Measurements from ENCODE around the gene NFIA. TPM values are rescaled to one million over a fixed set of nuclear protein-coding genes. Genes with fewer than 3 reads are reported as not detected.

The NFIA gene
- total RNA-seq, result 97.6 TPM
- long read RNA-seq, full-length matches to known transcripts, result 43 of 66 reads
- long read RNA-seq, partial matches to known transcripts, result 9 of 66 reads
- long read RNA-seq, other reads (novel, unspliced or antisense), result 14 of 66 reads

DNA sequence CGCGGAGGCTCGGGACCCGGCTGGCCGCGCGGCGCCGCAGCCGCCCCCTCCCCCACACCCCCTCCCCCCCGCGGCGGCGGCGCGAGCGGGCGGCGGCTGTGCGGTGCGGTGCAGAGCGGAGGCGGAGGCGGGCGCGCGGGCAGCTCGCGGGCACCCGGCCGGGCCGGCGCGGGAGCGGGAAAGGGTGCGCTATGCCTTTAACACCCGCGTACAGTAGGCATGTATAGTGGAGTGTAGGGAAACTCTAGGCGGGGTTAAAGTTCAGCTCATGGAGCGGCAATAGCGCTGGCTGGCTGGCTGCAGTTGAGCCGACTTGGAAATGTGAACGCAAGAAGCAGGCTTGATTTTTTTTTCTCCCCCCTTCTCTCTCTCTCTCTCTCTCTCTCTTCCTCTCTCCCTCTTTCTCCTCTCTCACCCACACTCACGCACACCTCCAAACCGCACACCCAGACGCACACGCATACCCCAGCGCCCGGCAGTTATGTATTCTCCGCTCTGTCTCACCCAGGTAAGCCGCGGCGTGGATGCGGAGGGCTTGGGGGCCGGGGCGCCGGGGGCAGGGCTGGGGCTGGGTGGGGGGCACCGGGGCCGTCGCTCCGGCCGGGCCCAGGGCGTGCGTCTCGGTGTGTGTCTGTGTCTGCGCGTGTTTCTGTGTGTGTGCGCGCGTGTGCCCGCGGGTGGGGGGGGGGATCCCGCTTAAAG, at the start of gene NFIA:
Gene NFIA (plus strand): TSS at position 251 of the 702 bp plus-strand sequence.
- peak; percentile 80 for DNase-seq (ENCODE audit: missing footprints)
- intact Hi-C loops (cut with DNase I), result loop anchor here (5.0 kb wide), 2 partner anchors 170 to 235 kb away; no protein-coding TSS in a partner anchor

GRCh38 chr1:61035880-61036279, 46.5 kb upstream of the NFIA start:
- DNase-seq (ENCODE audit: missing footprints) (no peak), ATAC-seq (no peak)
- intact Hi-C loops (cut with DNase I), result no loop called here

More for the DNA sequence above, at the start of gene NFIA:
- peak; percentile 43 for ATAC-seq

DNA sequence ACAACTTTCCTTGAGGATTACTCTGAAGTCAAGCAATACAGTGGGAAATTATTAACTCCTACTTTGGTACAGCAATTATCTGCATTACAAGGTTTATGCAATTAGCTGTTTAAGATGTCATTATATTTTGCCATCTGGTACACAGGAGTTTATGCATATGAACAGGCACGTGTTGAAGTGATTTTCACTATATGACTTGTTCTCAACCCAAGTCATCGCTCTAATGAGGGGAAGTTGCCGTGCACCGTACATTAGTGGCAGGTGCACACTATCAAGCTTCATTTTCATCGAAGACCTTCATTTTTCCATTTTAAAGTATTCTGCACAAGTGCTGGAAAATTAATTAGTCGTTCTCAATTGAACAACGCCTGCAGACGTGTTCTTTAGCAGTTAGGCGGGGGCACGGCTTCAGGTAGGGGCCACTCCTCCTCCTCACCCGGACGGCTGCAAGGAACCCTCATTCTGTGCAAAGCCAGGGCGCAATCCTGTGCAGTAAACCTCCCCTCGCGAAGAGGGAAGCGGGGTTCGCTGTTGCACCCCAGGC, 39.8 kb upstream of the NFIA start:
- intact Hi-C loops (cut with DNase I), result loop anchor here (1.0 to 5.0 kb wide), 3 partner anchors 72 to 1070 kb away; no protein-coding TSS in a partner anchor
- ATAC-seq (no peak), DNase-seq (ENCODE audit: missing footprints) (no peak)

- DNase-seq (ENCODE audit: missing footprints), result peak; percentile 94
- intact Hi-C loops (cut with DNase I), result loop anchor here (1.0 to 5.0 kb wide), 3 partner anchors 73 to 1071 kb away; no protein-coding TSS in a partner anchor
- peak; percentile 95 for ATAC-seq
Observed at GRCh38 chr1:61043010-61043820, 39.1 kb upstream of the NFIA start.

- ATAC-seq (no peak), DNase-seq (ENCODE audit: missing footprints) (no peak)
- intact Hi-C loops (cut with DNase I), result no loop called here
Observed at GRCh38 chr1:61046434-61046833, 35.9 kb upstream of the NFIA start.

DNA sequence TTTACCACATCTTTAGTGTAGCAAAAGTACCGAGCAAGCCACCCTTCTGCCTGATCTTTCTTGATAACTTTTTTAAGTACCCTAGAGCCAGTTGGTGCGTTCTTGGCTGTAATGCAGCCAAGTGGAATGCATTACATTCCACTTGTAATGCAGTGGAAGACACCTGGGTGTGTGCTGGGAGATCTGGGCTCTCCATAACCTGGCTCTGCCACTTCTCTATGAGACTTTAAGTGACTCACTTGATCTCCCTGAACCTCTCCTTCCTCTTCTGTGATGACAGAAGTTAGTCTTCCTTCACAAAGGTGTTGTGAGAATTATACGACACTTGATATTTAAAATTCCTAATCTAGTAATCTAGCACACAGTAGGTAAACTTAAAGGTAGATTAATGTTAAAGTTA, 35.3 kb upstream of the NFIA start:
- no peak for ATAC-seq
- DNase-seq (ENCODE audit: missing footprints), result no peak
- intact Hi-C loops (cut with DNase I), result no loop called here

GRCh38 chr1:61049850-61050540, 32.4 kb upstream of the NFIA start:
- peak; percentile 85 for ATAC-seq
- peak; percentile 96 for DNase-seq (ENCODE audit: missing footprints)
- intact Hi-C loops (cut with DNase I), result loop anchor here (1.0 to 10.0 kb wide), 8 partner anchors 31 to 802 kb away; partner anchors contain the start of gene PATJ

- DNase-seq (ENCODE audit: missing footprints) (peak; percentile 85), ATAC-seq (peak; percentile 81)
- intact Hi-C loops (cut with DNase I), result loop anchor here (1.0 to 10.0 kb wide), 8 partner anchors 30 to 802 kb away; partner anchors contain the start of gene PATJ
Observed at GRCh38 chr1:61050541-61051442, 31.6 kb upstream of the NFIA start.

GRCh38 chr1:61051443-61051718, 31.0 kb upstream of the NFIA start:
- intact Hi-C loops (cut with DNase I), result loop anchor here (2.0 to 10.0 kb wide), 7 partner anchors 29 to 801 kb away; partner anchors contain the start of gene PATJ
- DNase-seq (ENCODE audit: missing footprints) (no peak), ATAC-seq (no peak)

DNA sequence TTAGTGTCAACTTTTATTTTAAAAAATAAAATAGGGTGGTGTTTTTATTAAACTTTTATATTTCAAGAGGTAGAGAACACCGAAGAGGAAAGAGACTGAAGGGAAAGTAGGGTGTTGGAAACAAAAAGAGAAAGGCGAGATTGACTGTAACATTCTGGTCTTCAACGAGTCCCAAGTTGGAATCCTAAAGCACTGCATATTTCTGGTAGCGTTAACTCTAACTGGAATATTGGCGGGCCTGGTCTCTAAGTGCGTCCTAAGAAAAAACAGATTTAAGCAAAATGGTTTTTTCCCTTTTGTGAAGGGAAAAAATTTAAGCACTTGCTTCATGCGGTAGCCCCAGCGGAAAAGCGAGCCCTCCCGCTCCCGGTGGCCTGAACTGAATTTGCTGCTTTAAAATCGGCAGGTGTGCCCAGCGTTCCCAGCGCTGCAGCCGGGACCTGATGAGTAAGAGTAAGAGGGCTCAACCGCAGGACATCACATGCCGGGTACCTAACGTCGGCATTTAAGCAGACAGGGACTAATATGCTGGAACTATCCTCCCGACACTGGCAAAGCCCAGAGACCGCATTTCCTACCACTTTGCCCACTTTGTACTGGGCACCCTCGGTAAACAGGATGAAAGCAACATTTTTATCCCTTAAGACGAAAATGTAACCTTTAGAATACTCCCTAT, 30.5 kb upstream of the NFIA start:
- DNase-seq (ENCODE audit: missing footprints) (no peak), ATAC-seq (no peak)
- intact Hi-C loops (cut with DNase I), result loop anchor here (1.0 to 10.0 kb wide), 8 partner anchors 29 to 800 kb away; partner anchors contain the start of gene PATJ

DNA sequence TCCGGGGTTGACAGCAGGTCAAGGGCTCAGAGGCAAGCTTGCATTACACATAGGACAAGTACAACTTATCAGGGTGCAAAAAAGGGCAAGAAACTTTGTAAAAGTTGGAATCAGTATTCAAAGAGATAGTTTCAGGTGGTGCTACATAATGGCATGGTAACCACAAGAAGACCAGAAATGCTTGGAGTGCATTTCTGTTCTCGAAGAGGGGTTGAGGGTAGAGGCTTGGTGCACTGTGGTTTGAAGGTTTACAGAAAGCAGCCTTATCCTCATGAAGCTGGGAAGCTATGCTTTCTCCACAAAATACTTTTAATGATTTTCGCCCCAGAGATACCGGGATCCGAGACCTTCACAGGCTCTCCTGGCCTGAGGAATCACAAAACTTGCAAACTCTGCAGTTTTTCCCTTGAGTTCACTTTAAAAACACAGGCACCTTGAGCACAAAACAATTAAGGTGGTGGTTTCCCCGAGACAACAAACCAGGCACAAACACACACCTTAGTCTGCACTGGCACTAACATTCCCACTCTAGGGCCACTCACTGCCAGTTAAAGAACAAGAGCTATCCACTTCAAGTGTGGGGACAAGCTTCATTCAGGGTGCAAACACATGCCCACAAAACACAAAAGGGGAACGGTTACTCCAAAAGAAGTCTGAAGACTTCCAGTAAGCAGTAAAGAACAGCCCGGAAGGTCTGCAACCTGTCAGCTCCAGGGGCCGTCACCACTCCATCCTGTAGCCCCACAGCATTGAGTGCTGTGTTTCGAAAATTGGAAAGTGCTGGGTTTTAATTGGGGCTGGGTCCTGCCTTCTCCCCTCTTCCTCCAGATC, 29.8 kb upstream of the NFIA start:
- ATAC-seq (no peak), DNase-seq (ENCODE audit: missing footprints) (no peak)
- intact Hi-C loops (cut with DNase I), result loop anchor here (1.0 to 10.0 kb wide), 7 partner anchors 25 to 800 kb away; partner anchors contain the start of gene PATJ

- DNase-seq (ENCODE audit: missing footprints), result no peak
- no peak for ATAC-seq
- intact Hi-C loops (cut with DNase I), result loop anchor here (1.0 to 10.0 kb wide), 6 partner anchors 24 to 799 kb away; partner anchors contain the start of gene PATJ
Observed at GRCh38 chr1:61053226-61053711, 29.1 kb upstream of the NFIA start.

GRCh38 chr1:61053712-61054600, 28.4 kb upstream of the NFIA start:
- DNase-seq (ENCODE audit: missing footprints) (peak; percentile 86), ATAC-seq (peak; percentile 30)
- intact Hi-C loops (cut with DNase I), result loop anchor here (1.0 to 10.0 kb wide), 6 partner anchors 23 to 798 kb away; partner anchors contain the start of gene PATJ

GRCh38 chr1:61054601-61054993, 27.8 kb upstream of the NFIA start:
- intact Hi-C loops (cut with DNase I), result loop anchor here (5.0 to 10.0 kb wide), 5 partner anchors 68 to 798 kb away; partner anchors contain the start of gene PATJ
- DNase-seq (ENCODE audit: missing footprints) (no peak), ATAC-seq (no peak)

GRCh38 chr1:61055110-61055614, 27.2 kb upstream of the NFIA start:
- no peak for DNase-seq (ENCODE audit: missing footprints)
- intact Hi-C loops (cut with DNase I), result loop anchor here (10.0 kb wide), 1 partner anchor 690 kb away; the partner anchor contains the start of gene PATJ
- no peak for ATAC-seq

Data from Right ventricle myocardium inferior (tissue), 1 donor.